Heart right ventricle (tissue), 16 donors: ENCODE measurements around the gene SDCCAG8. TPM values are rescaled to one million over a fixed set of nuclear protein-coding genes. Genes with fewer than 3 reads are reported as not detected.
A peak's percentile ranks its signal among the peaks of the same experiment; 100 is the strongest.

Source experiments
- ATAC-seq, 8 donors: fragments of 200-7000 bp; cut with Tn5 transposase; one replicate each; pipeline ENCODE4 v1.9.1; 2020; ENCODE audit warnings: mild to moderate bottlenecking in 8 of 8, moderate library complexity in 8 of 8, moderate number of reproducible peaks in 1 of 8
- DNase-seq, 2 donors: peaks; one replicate each; pipeline ENCODE4 v3.0.0-alpha.2; 2020
- H3K27ac ChIP-seq, 10 donors: fragments of 200-600 bp; sonication (generic) in 2 of 10; one replicate each; pipeline versions ENCODE4 v1.5.0 to v1.8.0; 2020 to 2022; ENCODE audit warnings: mild to moderate bottlenecking in 3 of 10
- H3K27me3 ChIP-seq, 7 donors: fragments of 200-600 bp; one replicate each; pipeline ENCODE4 v1.8.0; 2021 to 2022; ENCODE audit warnings: mild to moderate bottlenecking in 2 of 7
- H3K36me3 ChIP-seq, 9 donors: fragments of 200-600 bp; sonication (generic) in 1 of 9; one replicate each; pipeline versions ENCODE4 v1.5.0 to v1.8.0; 2020 to 2022; ENCODE audit warnings: mild to moderate bottlenecking in 2 of 9
- H3K4me1 ChIP-seq, 9 donors: fragments of 200-600 bp; sonication (generic) in 1 of 9; one replicate each; pipeline versions ENCODE4 v1.5.0 to v1.8.0; 2020 to 2022; ENCODE audit warnings: mild to moderate bottlenecking in 4 of 9
- H3K4me3 ChIP-seq, 10 donors: fragments of 200-600 bp; sonication (generic) in 2 of 10; one replicate each; pipeline versions ENCODE4 v1.5.0 to v1.8.0; 2020 to 2022; ENCODE audit warnings: mild to moderate bottlenecking in 7 of 10, moderate library complexity in 2 of 10
- H3K9me3 ChIP-seq, 11 donors: fragments of 200-600 bp in 10 of 11; sonication (generic) in 2 of 11; one replicate each; pipeline versions ENCODE4 v1.5.0 to v1.8.0; 2013 to 2022; ENCODE audit warnings: mild to moderate bottlenecking in 2 of 11, control low read depth in 1 of 11, moderate library complexity in 1 of 11
- CTCF ChIP-seq, 9 donors: fragments of 200-600 bp; sonication (generic) in 2 of 9; IDR thresholded peaks; one replicate each; pipeline versions ENCODE4 v1.5.0 to v1.8.0; 2021 to 2022; ENCODE audit warnings: antibody characterized with exemption in 9 of 9, mild to moderate bottlenecking in 5 of 9, moderate library complexity in 1 of 9
- WGBS, 2 donors: extraction: QIAGEN DNeasy Blood & Tissue Kit; methylation state at CpG; one replicate each; pipeline ENCODE4 v1.1.7; 2013; ENCODE audit warnings: inconsistent platforms in 1 of 2; 5-methylcytosine and 5-hydroxymethylcytosine counted together
- intact Hi-C, 10 donors: fragments of 100-400 bp; cut with DNase I; formaldehyde crosslinking; loops; one replicate each; pipeline versions ENCODE4 v1.11.1 to v1.14.2; 2022
- polyA plus RNA-seq, 2 donors: library from polyadenylated mRNA; stranded (reverse); fragments of 200-250 nt; gene quantifications; one replicate each; pipeline ENCODE4 v1.2.3, GENCODE V29; 2013
- total RNA-seq, 10 donors: library from RNA; stranded (reverse); fragmentation: NEBNext Ultra II Directional in 3 of 10; extraction: Animal tissue kit (Norgen Biotek cat#: 25700) in 3 of 10; gene quantifications; one replicate each; pipeline versions ENCODE4 v1.2.1 to v1.2.4, GENCODE V29; 2021 to 2023
- donor health status: Arrhythmogenic right ventricular cardiomyopathy.
- donor health status: ischemic (EF 13 %, LVEDD 7.1; RV severe dilation, severe dysfunction).
- donor health status: healthy with polysubstance abuse.
- donor health status: DM: no; HTN: yes; CAD: no.
- donor health status: DM: no; HTN: no; CAD: no.
- donor health status: ischemic (EF 25% LVEDD 6.9; RV normal size, moderate dysfunction).
- donor health status: ischemic (EF 25% LVEDD 5.7; RV mildly dilated, moderate dysfunction).
- donor health status: healthy.
- donor health status: DM: yes; HTN: yes; CAD: no.
- donor health status: Ischemic cardiomyopathy.
- donor health status: ischemic (EF 35%, LVEDD 5.7; RV mildly dilated, moderate dysfunction).
- donor health status: nonischemic (EF 11% LVEDD 7.7; RV severe dilation, severe dysfunction).
- donor health status: DM: yes; HTN: yes; CAD: no.
- donor health status: PGD.
- donor health status: ischemic (EF 29% LVEDD 5.4; RV normal size, mild dysfunction).
- donor health status: nonischemic (EF 23%, LVEDD 6.1; RV moderate dilation, normal function).

Gene SDCCAG8
- total and polyA plus RNA-seq, 12 donors: 7.7 to 37.1 (median 26.3) TPM

DNA sequence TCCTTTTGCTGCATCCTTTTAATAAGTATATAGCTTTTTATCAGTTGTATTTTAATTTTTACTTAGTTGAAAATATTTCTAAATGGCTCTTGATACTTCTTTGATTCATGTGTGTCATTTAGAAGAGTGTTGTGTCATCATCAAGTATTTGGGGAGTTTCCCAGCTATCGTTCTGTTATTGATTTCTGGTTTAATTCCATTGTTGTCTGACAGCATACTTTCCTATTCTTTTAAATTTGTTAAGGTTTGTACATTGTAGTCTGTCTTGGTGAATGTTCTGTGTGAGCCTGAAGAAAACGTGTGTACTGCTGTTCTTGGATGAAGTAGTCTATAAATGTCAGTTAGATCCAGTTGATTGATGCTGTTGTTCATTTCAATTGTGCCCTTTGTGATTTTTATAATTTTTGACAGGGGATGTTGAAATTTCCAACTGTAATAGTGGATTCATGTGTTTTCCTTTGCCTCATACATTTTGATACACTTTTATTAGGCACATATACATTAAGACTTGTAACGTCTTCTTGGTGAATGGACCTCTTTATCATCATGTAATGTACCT lies 24.8 kb downstream of the SDCCAG8 start:
- H3K9me3 ChIP-seq: peaks cover 0 to 30% (median 4%) of the 10 kb centered on the region in 11 donors
- TF ChIP-seq CTCF (IDR thresholded peaks at IDR 0.05): no peak
- H3K4me3 ChIP-seq: no peak overlapping the region
- no peaks in the 10 kb centered on the region for H3K27me3 ChIP-seq
- no peak for ATAC-seq
- no peak for DNase-seq
- H3K27ac ChIP-seq: no peak overlapping the region
- peaks cover 0 to 92% (median 28%) of the 10 kb centered on the region in 9 donors for H3K36me3 ChIP-seq
- 77 to 80% methylated on average over 3 of the region's 3 CpGs for WGBS, 2 donors
- H3K4me1 ChIP-seq: peaks cover 0 to 16% (median 0%) of the 10 kb centered on the region in 9 donors
- intact Hi-C loops: no loop called here

- no peak overlapping the region for H3K4me3 ChIP-seq
- no peaks in the 10 kb centered on the region for H3K27me3 ChIP-seq
- peaks cover 0 to 92% (median 21%) of the 10 kb centered on the region in 9 donors for H3K36me3 ChIP-seq
- DNase-seq: no peak
- H3K27ac ChIP-seq: no peak overlapping the region
- no peak for ATAC-seq
- peaks cover 0 to 27% (median under 1%) of the 10 kb centered on the region in 11 donors for H3K9me3 ChIP-seq
- WGBS, 2 donors: 96 to 98% methylated on average over 5 of the region's 5 CpGs
- intact Hi-C loops: no loop called here
- TF ChIP-seq CTCF (IDR thresholded peaks at IDR 0.05): no peak
- peaks cover 0 to 26% (median 0%) of the 10 kb centered on the region in 9 donors for H3K4me1 ChIP-seq
These were observed 25.8 kb downstream of the SDCCAG8 start for GRCh38 chr1:243281672-243282071.

- H3K4me1 ChIP-seq: peaks cover 0 to 53% (median 8%) of the 10 kb centered on the region in 9 donors
- DNase-seq: no peak
- peaks cover 0 to 91% (median 16%) of the 10 kb centered on the region in 9 donors for H3K36me3 ChIP-seq
- no peaks in the 10 kb centered on the region for H3K27me3 ChIP-seq
- ATAC-seq: peak in 4 of 8 donors; percentile 49 to 64 (median 50)
- intact Hi-C loops: no loop called here
- H3K9me3 ChIP-seq: peaks cover 0 to 7% (median 0%) of the 10 kb centered on the region in 11 donors
- TF ChIP-seq CTCF (IDR thresholded peaks at IDR 0.05): no peak
- H3K4me3 ChIP-seq: no peak overlapping the region
- peak overlapping the region in 7 of 10 donors; percentile 7 to 92 (median 45) for H3K27ac ChIP-seq
- 57 to 61% methylated on average over 8 of the region's 8 CpGs for WGBS, 2 donors
These were observed 30.7 kb downstream of the SDCCAG8 start for GRCh38 chr1:243286409-243287122.

DNA sequence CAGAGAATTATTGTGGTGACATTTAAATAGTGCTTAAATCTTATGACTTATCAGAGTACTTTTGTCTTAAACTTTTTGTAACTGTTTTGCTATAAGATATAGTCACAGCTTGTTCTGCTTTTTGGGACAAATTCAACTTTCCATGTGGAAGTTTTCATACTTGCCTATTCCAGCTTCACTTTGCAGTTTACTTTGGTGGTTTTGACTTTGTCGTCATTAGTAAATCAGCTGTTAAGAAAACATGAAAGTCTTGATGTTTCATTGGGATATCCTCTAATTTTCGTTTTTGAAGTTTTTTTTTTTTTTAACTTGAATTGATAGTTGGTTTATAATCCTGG lies 31.3 kb downstream of the SDCCAG8 start:
- intact Hi-C loops: no loop called here
- peak overlapping the region in 7 of 10 donors; percentile 7 to 92 (median 45) for H3K27ac ChIP-seq
- no peak for DNase-seq
- H3K4me3 ChIP-seq: no peak overlapping the region
- WGBS, 2 donors: 63 to 76% methylated on average over 2 of the region's 2 CpGs
- peaks cover 0 to 7% (median 0%) of the 10 kb centered on the region in 11 donors for H3K9me3 ChIP-seq
- H3K27me3 ChIP-seq: no peaks in the 10 kb centered on the region
- H3K36me3 ChIP-seq: peaks cover 0 to 91% (median 12%) of the 10 kb centered on the region in 9 donors
- peak in 6 of 8 donors; percentile 32 to 61 (median 47) for ATAC-seq
- TF ChIP-seq CTCF (IDR thresholded peaks at IDR 0.05): no peak
- peaks cover 0 to 53% (median 8%) of the 10 kb centered on the region in 9 donors for H3K4me1 ChIP-seq
